Lower leg skin (tissue), 3 donors: ENCODE data around the gene LIX1.

ENCODE experiments used
- CTCF ChIP-seq, 3 donors: fragments of 450-650 bp; IDR thresholded peaks; one replicate each; pipeline ENCODE4 v1.5.1; 2016; ENCODE audit warnings: antibody characterized with exemption in 3 of 3, mild to moderate bottlenecking in 3 of 3, moderate library complexity in 2 of 3
- POLR2A ChIP-seq, 2 donors: fragments of 450-650 bp; IDR thresholded peaks; one replicate each; pipeline ENCODE4 v1.6.1; 2016 to 2017; ENCODE audit warnings: antibody characterized with exemption in 2 of 2, mild to moderate bottlenecking in 1 of 2, moderate library complexity in 1 of 2

- TF ChIP-seq CTCF (IDR thresholded peaks at IDR 0.05) (no peak), POLR2A (IDR thresholded peaks at IDR 0.05) (no peak)
Measured at GRCh38 chr5:97094579-97095317, 47.7 kb downstream of the LIX1 start.
